Activated B cell treated with CpG ODN at 0.5 μM for 24 hours (primary cell): ENCODE data around the gene CTSC. TPM values are rescaled to one million over a fixed set of nuclear protein-coding genes. Genes with fewer than 3 reads are reported as not detected.

Experiments used
- ATAC-seq: fragments of 200-7000 bp; cut with Tn5 transposase; one replicate; pipeline ENCODE4 v1.10.0; 2021; ENCODE audit warnings: low read depth, mild to moderate bottlenecking, moderate library complexity
- CTCF ChIA-PET: fragments of 350-600 bp; sonication (Branson Sonifier 250); formaldehyde crosslinking; loops from one replicate; lab custom pipeline; 2021; ENCODE audit warnings: antibody characterized with exemption; lab: Charles Lee
- POLR2A ChIA-PET: fragments of 350-600 bp; sonication (Branson Sonifier 250); formaldehyde crosslinking; loops from one replicate; lab custom pipeline; 2021; ENCODE audit warnings: antibody characterized with exemption; lab: Charles Lee
- DNase-seq: peaks from one replicate; pipeline ENCODE4 v3.0.0; 2022
- H3K27ac Mint-ChIP-seq: one replicate; pipeline ENCODE4 v1.8.0; 2020; ENCODE audit warnings: mixed read lengths
- H3K27me3 Mint-ChIP-seq: one replicate; pipeline ENCODE4 v1.8.0; 2021; ENCODE audit warnings: mixed read lengths
- H3K36me3 Mint-ChIP-seq: one replicate; pipeline ENCODE4 v1.8.0; 2021; ENCODE audit warnings: low read depth, mixed read lengths
- H3K4me1 Mint-ChIP-seq: one replicate; pipeline ENCODE4 v1.8.0; 2021; ENCODE audit warnings: mixed read lengths
- H3K4me3 Mint-ChIP-seq: one replicate; pipeline ENCODE4 v1.8.0; 2020; ENCODE audit warnings: mild to moderate bottlenecking, mixed read lengths
- H3K9me3 Mint-ChIP-seq: one replicate; pipeline ENCODE4 v1.8.0; 2020; ENCODE audit warnings: mixed read lengths
- CTCF ChIP-seq: fragments of 200-600 bp; IDR thresholded peaks from one replicate; pipeline ENCODE4 v1.8.0; 2022; ENCODE audit warnings: antibody characterized with exemption, mild to moderate bottlenecking
- intact Hi-C: fragments of 100-400 bp; cut with micrococcal nuclease; formaldehyde crosslinking; loops from one replicate; pipeline ENCODE4 v1.15.1; 2024
- total RNA-seq: library from RNA; stranded (reverse); gene quantifications from 2 replicates; pipeline ENCODE4 v1.2.3, GENCODE V29; 2022

CTSC gene
- total RNA-seq, 1 donor from 2014 or later = 31.2 TPM

- intact Hi-C loops = no loop called here
- no peak for TF ChIP-seq CTCF
- Mint-ChIP-seq H3K27ac (no peak overlapping the region), H3K36me3 (peaks cover 57% of the 10 kb centered on the region), H3K27me3 (no peaks in the 10 kb centered on the region), H3K9me3 (no peaks in the 10 kb centered on the region), H3K4me3 (no peak overlapping the region), H3K4me1 (peaks cover 18% of the 10 kb centered on the region)
- no peak for ATAC-seq
- no peak for DNase-seq
- POLR2A ChIA-PET = interaction anchor here (0.7 kb wide), 1 partner anchor 31 kb away, joined by 7 read pairs; the partner anchor contains the start of gene CTSC
- CTCF ChIA-PET = no interaction called here
Measured at GRCh38 chr11:88306785-88307184, 30.8 kb downstream of the CTSC start.

- intact Hi-C loops = no loop called here
- DNase-seq (no peak), ATAC-seq (no peak)
- Mint-ChIP-seq H3K36me3 (peaks cover 57% of the 10 kb centered on the region), H3K27me3 (no peaks in the 10 kb centered on the region), H3K9me3 (no peaks in the 10 kb centered on the region), H3K4me1 (peaks cover 27% of the 10 kb centered on the region), H3K27ac (no peak overlapping the region), H3K4me3 (no peak overlapping the region)
- TF ChIP-seq CTCF = no peak
- ChIA-PET CTCF (no interaction called here), POLR2A (no interaction called here)
Measured at GRCh38 chr11:88305430-88305829, 32.1 kb downstream of the CTSC start.

- ATAC-seq = no peak
- Mint-ChIP-seq H3K4me3 (no peak overlapping the region), H3K4me1 (peaks cover 25% of the 10 kb centered on the region), H3K9me3 (no peaks in the 10 kb centered on the region), H3K27ac (no peak overlapping the region), H3K27me3 (no peaks in the 10 kb centered on the region), H3K36me3 (peaks cover 64% of the 10 kb centered on the region)
- no peak for TF ChIP-seq CTCF
- DNase-seq = no peak
- intact Hi-C loops = no loop called here
- CTCF ChIA-PET = no interaction called here
- POLR2A ChIA-PET = no interaction called here
Measured at GRCh38 chr11:88304352-88304751, 33.2 kb downstream of the CTSC start.

GRCh38 chr11:88303037-88303436 lies 34.5 kb downstream of the CTSC start:
- DNase-seq (no peak), ATAC-seq (no peak)
- CTCF ChIA-PET = no interaction called here
- Mint-ChIP-seq H3K27ac (peak overlapping the region; percentile 6), H3K9me3 (no peaks in the 10 kb centered on the region), H3K36me3 (peaks cover 59% of the 10 kb centered on the region), H3K4me1 (peaks cover 27% of the 10 kb centered on the region), H3K27me3 (no peaks in the 10 kb centered on the region), H3K4me3 (no peak overlapping the region)
- intact Hi-C loops = loop anchor here (1.0 kb wide), 1 partner anchor 34 kb away; the partner anchor contains the start of gene CTSC
- POLR2A ChIA-PET = interaction anchor here (0.6 kb wide), 1 partner anchor 34 kb away, joined by 5 read pairs; no protein-coding TSS in a partner anchor
- TF ChIP-seq CTCF = no peak

- POLR2A ChIA-PET = no interaction called here
- H3K4me1 Mint-ChIP-seq = peaks cover 24% of the 10 kb centered on the region
- H3K9me3 Mint-ChIP-seq = no peaks in the 10 kb centered on the region
- CTCF ChIA-PET = no interaction called here
- DNase-seq = peak; percentile 16
- peak overlapping the region; percentile 74 for H3K27ac Mint-ChIP-seq
- H3K4me3 Mint-ChIP-seq = peak overlapping the region; percentile 39
- peaks cover 53% of the 10 kb centered on the region for H3K36me3 Mint-ChIP-seq
- intact Hi-C loops = no loop called here
- H3K27me3 Mint-ChIP-seq = no peaks in the 10 kb centered on the region
- ATAC-seq = peak; percentile 70
- TF ChIP-seq CTCF = no peak
Measured at GRCh38 chr11:88301488-88302140, 35.9 kb downstream of the CTSC start.
